Gastroesophageal sphincter (tissue), 3 donors: ENCODE data around the gene TMEM214.

Source experiments
- CTCF ChIP-seq, 4 experiments: fragments of 200-600 bp in 2 of 4; fragments of 450-650 bp in 2 of 4; sonication (generic) in 1 of 4; IDR thresholded peaks; one replicate each; pipeline ENCODE4 v1.5.1; 2017 to 2019; ENCODE audit warnings: antibody characterized with exemption in 4 of 4, mild to moderate bottlenecking in 2 of 4, moderate library complexity in 2 of 4
- EP300 ChIP-seq: sonication (generic); formaldehyde crosslinking; IDR thresholded peaks from one replicate; pipeline ENCODE4 v1.6.1; 2017; ENCODE audit warnings: antibody characterized with exemption, mild to moderate bottlenecking
- POLR2A ChIP-seq, 2 donors: fragments of 450-650 bp; IDR thresholded peaks; one replicate each; pipeline ENCODE4 v1.6.1; 2017; ENCODE audit warnings: antibody characterized with exemption in 2 of 2, mild to moderate bottlenecking in 2 of 2, moderate library complexity in 1 of 2

- TF ChIP-seq CTCF (IDR thresholded peaks at IDR 0.05): no peak
- no peak for TF ChIP-seq POLR2A (IDR thresholded peaks at IDR 0.05)
- TF ChIP-seq EP300: no peak
Observed at GRCh38 chr2:26988058-26988860, 44.5 kb upstream of the TMEM214 start.
